GM21825 (cell line): ENCODE data around the gene AKR7A2.

Experiments
- ATAC-seq: cut with Tn5 transposase; IDR thresholded peaks from one replicate; pipeline ENCODE4 v1.9.1; 2021; ENCODE audit warnings: mild to moderate bottlenecking, moderate library complexity; ENCODE audit not compliant: unreplicated experiment

The AKR7A2 gene

DNA sequence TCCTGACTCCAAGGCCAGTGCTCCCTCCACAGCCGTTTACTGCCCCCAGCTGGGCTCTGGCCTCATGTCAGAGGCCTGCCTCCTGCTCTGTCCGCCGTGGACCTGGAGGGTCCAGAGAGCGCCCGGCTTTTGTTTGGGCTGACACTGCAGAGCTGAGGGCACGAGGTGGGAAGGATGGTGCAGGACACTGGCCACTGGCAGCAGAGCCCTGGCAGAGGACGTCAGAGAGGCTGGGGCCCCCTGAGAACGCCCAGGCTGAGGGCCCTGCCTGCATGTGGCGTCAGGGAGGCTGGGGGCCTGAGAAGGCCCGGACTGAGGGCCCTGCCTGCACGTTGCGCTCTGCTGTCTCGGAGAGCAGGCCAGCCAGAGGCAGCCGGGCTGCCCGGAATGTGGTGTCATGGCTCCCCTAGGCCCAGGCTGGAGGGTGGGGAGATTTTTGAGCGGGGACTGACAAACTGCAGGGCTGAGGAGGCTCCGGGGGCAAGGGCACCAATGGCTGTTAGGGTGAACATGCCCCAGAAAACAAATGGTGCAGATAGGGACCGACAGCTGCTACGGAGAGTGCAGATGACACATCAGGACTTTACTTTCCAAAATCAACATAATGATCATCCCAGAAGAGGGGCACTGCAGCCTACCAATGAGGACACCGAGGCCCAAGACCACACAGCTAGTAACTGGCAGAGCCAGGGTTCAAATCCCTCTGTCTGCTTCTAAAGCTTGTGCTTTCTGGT lies 31.8 kb upstream of the AKR7A2 start:
- no peak for ATAC-seq

DNA sequence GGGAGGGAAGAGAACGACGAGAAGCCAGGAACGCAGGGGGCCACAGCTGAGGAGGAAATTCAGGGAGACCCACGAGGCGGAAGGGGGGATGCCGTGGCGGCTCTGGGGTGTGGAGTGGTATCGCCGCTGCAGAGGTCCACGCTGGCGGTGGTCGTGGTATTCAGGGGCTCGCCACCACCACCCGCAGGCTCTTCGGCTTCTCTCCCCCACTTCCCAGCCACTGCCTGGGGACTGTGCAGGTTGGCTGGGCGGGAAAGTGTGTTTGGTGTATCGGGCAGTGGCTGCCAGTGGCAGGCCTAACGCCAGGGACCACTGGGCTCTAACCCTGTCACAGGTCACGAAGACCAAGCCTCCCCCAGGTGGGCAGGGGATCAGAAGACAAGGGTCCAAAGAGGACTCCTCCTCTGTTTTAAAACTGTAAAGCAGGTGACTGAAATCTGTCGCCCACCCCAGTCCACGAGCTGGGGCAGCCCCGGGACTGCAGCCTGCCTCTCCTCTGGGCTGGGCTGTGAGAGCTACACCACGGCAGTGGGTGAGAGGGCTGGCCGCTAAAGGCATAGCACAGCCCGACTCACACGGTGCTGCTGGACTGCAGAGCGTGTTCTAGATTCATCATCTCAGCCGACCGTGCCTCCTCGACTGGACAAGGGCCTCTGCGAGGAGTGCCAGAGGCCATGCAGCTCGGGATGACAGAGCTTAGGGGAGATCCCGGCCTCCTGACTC lies 31.1 kb upstream of the AKR7A2 start:
- ATAC-seq = no peak

DNA sequence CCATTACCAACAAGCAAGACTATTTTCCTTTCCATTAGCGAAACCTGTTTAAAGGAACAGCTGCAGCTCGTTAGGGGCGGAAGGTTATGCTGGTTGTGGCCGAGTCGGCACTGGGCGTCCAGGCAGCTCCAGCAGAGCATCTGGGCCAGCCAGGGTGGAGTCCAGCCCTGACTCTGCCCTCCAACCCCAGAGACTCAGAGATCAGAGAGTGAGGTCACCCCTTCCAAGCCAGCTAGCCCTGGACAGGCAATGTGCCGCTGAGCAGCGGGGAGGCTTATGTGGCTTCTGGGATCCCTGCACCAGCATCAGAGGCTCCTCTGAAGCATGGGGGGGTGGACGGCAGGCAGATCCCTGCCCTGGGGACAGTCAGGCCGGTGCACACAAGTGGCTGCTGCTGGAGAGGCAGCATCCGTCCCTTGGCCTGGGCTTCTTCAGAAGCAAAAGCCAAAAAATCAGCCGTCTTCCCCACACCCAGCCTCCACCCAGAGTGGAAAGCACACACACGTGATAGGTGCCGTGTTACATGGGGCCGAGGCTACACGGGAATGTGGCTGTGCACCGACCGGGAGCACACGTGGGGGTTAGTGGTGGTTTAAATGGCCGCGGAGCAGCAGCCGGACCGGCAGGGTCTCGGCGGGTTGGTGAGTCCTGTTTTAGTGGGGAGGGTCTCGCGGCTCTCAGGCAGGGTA lies 30.3 kb upstream of the AKR7A2 start:
- ATAC-seq = no peak

DNA sequence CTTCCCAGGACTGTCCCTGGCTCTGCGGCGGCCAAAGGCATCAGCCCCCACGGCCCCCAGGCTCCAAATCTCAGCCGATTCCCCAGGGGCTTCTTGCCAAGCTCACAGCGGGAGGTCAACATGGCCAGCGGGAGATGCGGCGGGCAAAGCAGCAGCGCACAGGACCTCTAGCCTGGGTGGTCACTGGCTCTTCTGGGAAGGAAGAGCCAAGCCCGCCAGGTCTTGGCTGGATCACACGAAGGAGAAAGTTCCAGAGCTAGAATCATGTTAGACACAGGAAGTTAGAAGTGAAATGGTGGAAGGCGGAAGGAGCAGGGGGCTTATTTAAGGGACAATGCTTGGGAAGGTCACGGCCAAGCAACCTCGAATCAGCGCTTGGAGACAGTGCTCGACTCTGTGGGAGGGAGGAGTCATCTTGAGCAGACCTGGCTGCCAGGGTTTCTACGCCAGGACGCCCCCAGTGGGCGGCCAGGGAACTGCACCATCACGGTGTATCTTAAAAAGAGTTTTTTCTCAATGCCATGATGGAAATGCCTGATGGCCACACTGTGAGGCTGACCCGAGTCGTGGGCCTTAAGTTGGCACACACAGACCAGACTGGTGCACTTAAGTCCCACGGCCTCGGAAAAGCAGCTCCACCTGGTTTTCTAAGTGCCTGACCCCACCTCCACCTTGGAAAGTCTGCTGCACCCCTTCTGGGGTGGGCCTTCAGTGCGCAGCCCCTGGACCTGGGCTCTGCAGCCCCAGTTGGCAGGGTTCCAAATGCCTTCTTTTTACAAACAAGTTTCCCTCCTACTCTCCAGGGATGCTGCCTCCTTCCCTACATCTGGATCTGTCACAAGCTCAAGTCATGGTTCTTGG lies 29.5 kb upstream of the AKR7A2 start:
- ATAC-seq = no peak

DNA sequence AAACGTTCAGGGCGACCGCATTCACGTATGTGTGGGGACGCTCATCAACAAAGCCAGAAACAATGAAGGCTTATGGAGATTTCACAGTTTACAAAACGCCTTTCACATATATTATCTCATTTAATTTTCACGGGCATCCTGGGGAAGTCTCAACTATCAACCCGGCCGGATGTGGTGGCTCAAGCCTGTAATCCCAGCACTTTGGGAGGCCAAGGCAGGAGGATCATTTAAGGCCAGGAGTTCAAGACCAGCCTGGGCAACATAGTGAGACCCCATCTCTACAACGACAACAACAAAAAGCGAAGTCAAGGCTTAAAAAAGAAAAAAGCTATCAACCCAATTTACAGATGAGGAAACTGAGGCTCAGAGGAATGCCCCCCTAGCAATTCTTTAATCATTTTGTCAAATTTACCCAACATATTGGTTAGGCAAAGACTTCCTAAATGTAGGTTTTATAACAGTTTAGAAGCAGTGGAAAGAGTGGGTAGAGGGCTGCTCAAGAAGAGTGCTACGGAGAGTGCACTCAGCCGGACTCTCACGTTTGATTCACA lies 28.5 kb upstream of the AKR7A2 start:
- no peak for ATAC-seq

DNA sequence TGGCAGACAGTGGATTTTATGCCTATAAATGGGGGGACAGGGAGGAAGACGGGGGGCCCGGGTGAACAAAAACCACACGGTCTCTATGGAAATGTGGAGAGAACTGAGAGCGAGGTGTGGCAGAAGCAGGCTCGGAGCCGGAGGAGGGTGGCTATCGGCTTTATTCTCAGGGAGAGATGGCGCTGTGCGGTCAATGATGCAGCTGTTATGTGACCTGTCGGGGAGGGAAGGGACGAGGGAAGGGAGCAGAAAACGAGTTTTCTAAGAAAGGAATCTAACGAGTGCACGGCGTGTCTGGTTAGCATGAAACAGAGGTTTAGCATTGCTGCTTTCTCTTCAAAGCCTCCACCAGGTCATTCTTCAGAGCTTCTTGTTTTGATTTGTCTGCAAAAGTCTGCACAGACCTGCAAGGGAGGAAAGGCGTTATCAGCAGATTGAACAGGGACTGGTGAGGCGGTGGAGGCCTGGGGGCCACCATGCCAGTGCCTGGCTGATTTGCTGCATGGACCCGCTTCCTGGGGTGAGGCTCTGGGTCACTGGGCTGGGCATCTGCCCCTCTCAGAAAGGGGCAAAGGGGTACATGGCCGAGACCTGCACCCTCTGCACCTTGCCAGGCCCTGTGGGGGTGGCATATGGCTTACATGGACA lies 27.4 kb upstream of the AKR7A2 start:
- ATAC-seq = no peak

DNA sequence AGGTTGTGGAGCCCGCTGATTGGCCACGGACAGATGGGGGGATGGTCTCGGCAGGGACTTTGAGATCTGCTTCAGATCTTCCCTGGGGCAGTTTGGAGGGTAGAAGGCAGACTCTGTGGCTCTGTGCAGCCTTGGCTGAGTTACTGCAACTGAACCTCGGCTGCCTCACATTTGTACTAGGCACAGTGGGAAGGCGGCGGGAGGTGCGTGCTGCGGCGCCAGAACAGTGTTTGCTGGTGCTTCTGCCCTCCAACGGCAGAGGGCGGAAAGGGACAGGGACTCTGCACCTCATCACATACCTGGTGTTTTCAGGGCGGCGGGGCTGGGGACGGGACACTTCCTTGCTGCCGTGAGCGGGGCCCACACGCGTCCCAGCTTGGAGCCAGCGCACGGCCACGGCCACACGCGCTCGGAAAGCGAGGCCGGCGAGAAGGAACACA lies 26.4 kb upstream of the AKR7A2 start:
- ATAC-seq = no peak

DNA sequence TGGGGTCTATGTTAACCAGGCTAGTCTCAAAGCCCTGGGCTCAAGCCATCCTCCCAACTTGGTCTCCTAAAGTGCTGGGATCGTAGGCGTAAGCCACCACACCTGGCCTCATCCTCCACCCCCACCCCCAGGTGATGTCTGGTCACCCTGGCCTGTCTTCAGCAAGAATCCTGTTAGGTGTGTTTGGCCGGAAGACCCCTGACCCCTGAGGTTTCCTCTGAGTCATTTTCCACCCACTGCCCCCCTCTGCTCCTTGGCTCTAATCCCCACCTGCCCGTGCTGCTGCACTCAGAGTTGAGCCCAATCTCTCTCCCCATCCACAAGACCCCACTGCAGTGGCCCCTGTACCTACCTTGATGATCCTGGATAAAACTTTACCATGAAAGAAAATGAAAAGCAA lies 25.3 kb upstream of the AKR7A2 start:
- no peak for ATAC-seq

DNA sequence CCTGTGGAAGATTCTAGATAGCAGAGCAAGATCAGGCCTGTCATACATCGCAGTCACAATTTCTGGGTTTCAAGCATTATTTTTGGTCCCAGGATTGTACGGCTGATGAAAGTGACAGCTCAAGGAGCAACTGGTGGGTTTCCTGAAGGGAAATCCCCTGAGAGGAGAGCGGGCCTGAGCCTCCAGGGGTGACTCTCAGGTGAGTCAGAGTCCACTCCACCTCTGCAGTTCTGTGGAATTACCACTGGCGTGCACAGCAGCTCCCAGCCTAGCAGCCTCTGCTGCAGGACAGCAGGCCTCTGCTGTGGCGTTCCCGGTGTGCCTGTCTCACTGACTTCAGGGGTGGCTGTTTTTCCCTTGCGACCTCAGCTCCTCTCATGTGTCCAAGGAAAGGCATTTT lies 24.6 kb upstream of the AKR7A2 start:
- ATAC-seq = no peak

DNA sequence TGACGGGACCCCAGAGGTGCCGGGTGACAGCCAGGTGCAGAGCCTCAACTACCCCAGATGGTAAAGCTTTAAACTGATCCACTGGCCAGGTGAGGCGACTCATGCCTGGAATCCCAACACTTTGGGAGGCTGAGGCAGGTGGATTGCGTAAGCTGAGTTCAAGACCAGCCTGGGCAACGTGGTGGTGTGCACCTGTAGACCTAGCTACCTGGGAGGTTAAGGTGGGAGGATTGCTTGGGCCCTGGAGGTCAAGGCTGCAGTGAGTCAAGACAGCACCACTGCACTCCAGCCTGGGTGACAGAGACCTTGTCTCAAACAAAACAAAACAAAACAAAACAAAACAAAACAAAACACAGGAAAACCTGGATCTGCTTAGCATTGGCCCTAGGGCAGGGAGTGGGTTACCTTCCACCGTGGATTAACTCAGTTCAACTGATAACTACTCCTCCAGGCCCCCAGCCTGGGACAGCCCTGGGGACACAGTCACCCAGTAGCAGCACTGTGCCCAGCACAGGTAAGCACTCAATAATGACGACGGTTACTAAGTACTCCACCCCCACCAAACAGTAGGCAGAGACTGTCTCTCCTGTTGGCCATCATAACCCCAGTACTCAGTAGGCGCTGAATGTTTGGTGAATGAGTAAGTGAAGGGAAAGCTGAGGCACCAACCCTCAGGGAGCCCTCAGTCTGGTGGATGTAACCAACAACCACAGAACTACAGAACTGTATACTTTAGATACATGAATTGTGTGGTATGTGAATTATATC lies 21.8 kb upstream of the AKR7A2 start:
- ATAC-seq = no peak

DNA sequence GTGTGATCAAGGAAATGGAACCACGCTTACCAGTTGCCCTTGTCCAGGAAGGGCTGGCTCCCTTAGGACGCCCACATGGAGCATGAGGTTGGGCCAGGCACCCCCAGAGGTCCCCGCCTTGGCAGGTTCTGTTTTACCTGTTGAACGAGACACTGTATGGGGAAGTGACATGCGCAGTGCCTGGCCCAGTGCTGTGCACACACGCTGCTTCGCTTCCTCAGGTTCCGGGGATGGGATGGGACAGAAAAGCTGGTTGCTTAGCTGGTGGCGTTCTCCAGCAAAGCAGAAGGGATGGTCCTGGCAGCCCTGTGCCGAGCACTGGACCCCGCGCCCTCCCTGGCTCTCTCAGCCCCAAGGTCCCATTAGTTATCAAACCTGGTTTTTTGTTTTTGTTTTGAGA lies 20.9 kb upstream of the AKR7A2 start:
- no peak for ATAC-seq

DNA sequence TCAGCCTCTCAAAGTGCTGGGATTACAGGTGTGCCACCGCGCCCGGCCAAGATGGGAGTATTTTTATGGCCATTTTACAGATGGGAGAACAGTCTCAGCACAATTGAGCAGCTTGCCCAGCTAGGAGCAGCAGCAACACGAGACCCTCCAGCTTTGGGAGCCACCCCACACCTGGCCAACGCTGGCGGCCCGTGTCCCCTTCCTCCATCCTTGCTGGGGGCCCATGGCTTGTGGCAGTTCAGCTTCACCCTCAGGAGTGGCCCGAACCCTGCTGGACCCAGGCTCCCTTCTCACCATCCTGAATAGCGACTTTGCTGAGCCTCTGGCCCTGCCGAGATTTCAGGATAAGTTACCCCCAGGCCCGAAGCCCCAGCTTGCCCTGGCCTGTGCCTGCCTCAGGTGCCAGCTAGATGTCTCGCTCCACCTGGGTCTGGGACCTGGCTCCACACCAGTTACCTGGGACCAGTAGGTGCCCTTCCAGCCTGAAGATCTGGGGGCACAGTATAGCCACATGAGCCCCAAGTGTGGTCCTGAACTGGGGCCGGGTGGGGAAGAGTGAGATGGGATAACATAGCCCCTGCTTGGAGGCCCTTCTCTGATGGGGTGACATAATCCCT lies 19.4 kb upstream of the AKR7A2 start:
- no peak for ATAC-seq

DNA sequence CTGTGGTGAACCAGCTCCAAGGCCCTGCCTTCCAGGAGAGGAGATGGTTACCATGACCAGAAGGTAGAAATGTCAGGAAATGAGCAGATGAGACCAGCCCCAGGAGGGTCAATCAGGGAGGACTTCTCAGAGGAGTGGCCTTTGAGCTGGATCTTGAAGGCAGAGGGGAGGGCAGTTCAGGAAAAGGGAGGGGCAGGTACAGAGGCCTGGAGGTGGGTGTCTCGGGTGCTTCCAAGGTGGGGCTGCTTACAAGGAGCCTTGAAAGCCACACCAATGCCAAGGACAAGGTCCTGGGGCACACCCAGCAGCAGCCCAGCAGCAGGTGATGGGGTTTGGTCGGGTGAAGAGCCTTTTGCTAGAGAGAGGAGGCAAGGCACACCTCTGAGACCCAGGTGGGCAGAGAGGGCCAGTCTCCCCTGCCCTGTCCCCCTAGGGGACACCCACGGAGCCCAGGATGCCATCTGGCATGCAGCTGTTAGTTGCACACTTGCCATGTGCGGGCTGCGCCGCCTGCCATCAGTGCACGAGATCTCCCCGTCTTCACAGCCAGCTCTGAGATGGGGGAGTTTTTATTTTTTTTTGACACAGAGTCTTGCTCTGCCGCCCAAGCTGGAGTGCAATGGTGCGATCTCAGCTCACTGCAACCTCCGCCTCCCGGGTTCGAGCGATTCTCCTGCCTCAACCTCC lies 18.6 kb upstream of the AKR7A2 start:
- no peak for ATAC-seq

DNA sequence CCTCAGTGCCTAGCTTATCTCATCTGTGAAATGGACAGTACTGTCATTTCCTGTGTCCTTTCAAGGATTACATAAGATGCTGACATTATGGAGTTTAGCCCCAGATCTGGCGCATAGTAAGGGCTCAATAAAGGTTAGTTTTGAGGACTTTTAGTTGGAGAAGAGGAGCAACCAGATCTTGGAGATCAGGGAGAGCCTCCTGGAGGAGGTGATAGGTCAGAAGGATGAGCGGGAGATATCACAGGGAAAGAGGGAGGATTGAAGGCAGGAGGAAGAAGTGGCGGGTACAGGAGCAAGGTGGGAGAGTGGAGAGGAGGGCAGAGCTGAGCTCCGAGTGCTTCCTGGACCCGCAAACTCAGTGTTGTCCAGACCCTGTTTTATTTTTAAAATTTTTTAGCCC lies 17.7 kb upstream of the AKR7A2 start:
- ATAC-seq = no peak

DNA sequence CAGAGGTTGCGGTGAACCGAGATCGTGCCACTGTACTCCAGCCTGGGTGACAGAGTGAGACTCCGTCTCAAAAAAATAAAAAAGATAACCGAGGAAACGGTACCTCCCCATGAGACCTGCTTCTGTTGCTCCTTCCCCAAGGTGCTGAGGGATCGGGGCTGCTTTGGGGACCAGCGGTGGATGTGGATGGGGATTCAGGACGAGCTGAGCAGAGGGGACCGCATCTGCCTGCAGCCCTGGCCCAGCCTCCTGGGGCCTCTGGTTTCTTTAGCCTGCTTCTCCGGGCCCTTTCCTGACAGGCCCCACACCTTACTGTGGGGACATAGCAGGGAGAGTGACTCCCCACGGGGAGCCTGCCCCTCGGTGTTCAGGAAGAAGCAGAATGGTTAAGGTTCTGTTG lies 17.2 kb upstream of the AKR7A2 start:
- no peak for ATAC-seq

DNA sequence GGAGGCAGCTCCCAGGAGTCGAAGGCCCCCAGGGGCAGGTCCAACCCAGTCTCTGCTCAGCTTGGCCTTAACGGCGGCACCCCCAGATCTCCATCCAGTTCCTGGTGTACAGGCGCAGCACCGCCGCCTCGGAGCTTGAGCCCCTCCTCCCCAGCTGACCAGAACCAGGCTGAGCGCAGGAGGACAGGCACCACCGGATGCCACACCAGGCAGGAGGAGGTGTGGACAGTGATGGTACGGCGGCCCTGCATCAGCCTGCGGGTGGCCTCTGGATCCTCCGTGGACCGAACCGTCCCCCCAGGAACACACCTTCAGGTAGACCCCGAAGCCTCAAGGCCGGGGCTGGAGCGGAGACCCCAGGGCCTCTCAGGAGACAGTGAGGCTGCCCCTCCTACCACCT lies 16.5 kb upstream of the AKR7A2 start:
- ATAC-seq = no peak

DNA sequence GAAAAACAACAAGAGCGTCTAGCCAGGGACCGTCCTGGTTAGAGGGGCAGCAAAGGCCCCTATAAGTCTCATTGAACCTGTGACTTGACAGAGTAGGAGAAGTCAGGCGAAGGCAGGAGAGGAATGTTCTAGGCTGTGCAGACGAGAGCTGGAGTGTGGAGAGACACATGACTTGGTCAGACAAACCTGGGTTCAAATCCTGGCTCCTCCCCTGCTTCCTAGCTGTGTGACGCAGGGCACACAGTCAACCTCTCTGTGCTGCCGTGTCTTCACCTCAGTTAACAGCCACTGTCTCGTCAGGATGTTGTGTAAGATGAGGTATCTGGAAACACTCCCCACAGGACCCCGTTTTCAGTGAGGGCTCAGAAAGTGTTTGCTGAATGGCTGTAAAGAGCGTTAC lies 15.8 kb upstream of the AKR7A2 start:
- no peak for ATAC-seq

DNA sequence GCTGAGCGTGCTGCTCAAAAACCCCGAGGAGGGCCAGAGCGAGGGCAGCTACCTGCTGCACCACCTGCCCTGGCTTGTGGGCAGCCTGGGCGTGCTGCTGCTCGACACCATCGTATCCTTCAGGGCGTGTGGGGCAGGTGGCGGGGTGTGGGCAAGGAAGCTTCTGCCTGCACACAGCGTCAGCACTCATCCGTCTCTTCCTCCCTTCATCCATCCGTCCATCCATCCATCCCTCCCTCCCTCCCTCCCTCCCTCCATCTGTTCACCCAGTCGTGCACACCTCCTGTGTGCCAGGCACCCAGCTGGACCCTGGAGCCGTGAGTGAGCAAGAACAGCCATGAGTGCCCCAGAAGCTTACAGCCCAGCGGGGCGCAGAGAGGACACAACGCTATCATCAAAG lies 15.4 kb upstream of the AKR7A2 start:
- no peak for ATAC-seq

DNA sequence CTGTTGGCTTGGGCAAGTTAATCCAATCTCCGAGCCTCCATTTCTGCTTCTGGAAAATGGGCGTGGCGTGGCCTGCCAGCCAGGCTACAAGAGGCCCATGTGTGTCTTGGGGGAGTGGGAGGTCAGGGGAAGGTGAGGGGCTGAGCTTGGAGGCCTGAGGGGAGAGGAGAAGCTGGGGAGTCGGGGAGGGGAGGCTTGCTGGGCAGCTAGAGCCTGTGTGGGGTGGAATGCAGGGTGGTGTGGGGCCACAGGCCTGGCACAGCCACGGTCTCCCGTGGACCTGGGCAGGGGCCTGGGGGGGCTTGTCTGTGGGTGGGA lies 14.8 kb upstream of the AKR7A2 start:
- no peak for ATAC-seq
